Activated T-helper 2 cell treated with anti-CD3 and anti-CD28 coated beads, Interferon-gamma antibody, Interleukin-2, Interleukin-4, amounts not matched to agents 10 μg/mL and 5 μg/mL and 100 μg/mL, durations not matched to agents 14 hours and 24 hours and 36 hours (primary cell): ENCODE results near the gene SPTBN5. TPM values are rescaled to one million over a fixed set of nuclear protein-coding genes. Genes with fewer than 3 reads are reported as not detected.

Experiments used
- DNase-seq: peaks from one replicate; pipeline ENCODE4 v3.0.0; 2021; ENCODE audit warnings: low spot score
- H3K27ac Mint-ChIP-seq: one replicate; pipeline ENCODE4 v1.8.0; 2021; ENCODE audit warnings: mixed read lengths
- H3K27me3 Mint-ChIP-seq: one replicate; pipeline ENCODE4 v1.8.0; 2021; ENCODE audit warnings: low read depth, mixed read lengths
- H3K36me3 Mint-ChIP-seq: one replicate; pipeline ENCODE4 v1.8.0; 2021; ENCODE audit warnings: low read depth, mixed read lengths
- H3K4me1 Mint-ChIP-seq: one replicate; pipeline ENCODE4 v1.8.0; 2021; ENCODE audit warnings: low read depth, mixed read lengths
- H3K4me3 Mint-ChIP-seq: one replicate; pipeline ENCODE4 v1.8.0; 2021; ENCODE audit warnings: low read depth, mild to moderate bottlenecking, moderate library complexity, mixed read lengths
- H3K9me3 Mint-ChIP-seq: one replicate; pipeline ENCODE4 v1.8.0; 2021; ENCODE audit warnings: mixed read lengths
- intact Hi-C: fragments of 100-400 bp; cut with micrococcal nuclease; formaldehyde crosslinking; loops from one replicate; pipeline ENCODE4 v1.15.1; 2023
- total RNA-seq: library from RNA; stranded (reverse); gene quantifications from 2 replicates; pipeline ENCODE4 v1.2.3, GENCODE V29; 2022

The SPTBN5 gene
- total RNA-seq, 1 donor from 2014 or later = 0.41 TPM

GRCh38 chr15:41849861-41850260, 44.0 kb downstream of the SPTBN5 start:
- DNase-seq = no peak
- H3K27ac Mint-ChIP-seq = no peak overlapping the region
- no peaks in the 10 kb centered on the region for H3K27me3 Mint-ChIP-seq
- no peak overlapping the region for H3K4me3 Mint-ChIP-seq
- peaks cover 11% of the 10 kb centered on the region for H3K36me3 Mint-ChIP-seq
- H3K9me3 Mint-ChIP-seq = no peaks in the 10 kb centered on the region
- intact Hi-C loops = no loop called here
- H3K4me1 Mint-ChIP-seq = peaks cover 6% of the 10 kb centered on the region

GRCh38 chr15:41849204-41849603, 44.6 kb downstream of the SPTBN5 start:
- DNase-seq = no peak
- peak overlapping the region; percentile 42 for H3K27ac Mint-ChIP-seq
- H3K36me3 Mint-ChIP-seq = peaks cover 11% of the 10 kb centered on the region
- no peaks in the 10 kb centered on the region for H3K9me3 Mint-ChIP-seq
- H3K27me3 Mint-ChIP-seq = no peaks in the 10 kb centered on the region
- peaks cover 6% of the 10 kb centered on the region for H3K4me1 Mint-ChIP-seq
- no peak overlapping the region for H3K4me3 Mint-ChIP-seq
- intact Hi-C loops = no loop called here

- Mint-ChIP-seq H3K4me3 (no peak overlapping the region), H3K4me1 (peaks cover 6% of the 10 kb centered on the region), H3K9me3 (no peaks in the 10 kb centered on the region), H3K36me3 (peaks cover 11% of the 10 kb centered on the region), H3K27ac (no peak overlapping the region), H3K27me3 (no peaks in the 10 kb centered on the region)
- DNase-seq = no peak
- intact Hi-C loops = no loop called here
These were observed 45.2 kb downstream of the SPTBN5 start for GRCh38 chr15:41848631-41849030.

- no peaks in the 10 kb centered on the region for H3K27me3 Mint-ChIP-seq
- no peak overlapping the region for H3K4me3 Mint-ChIP-seq
- peaks cover 6% of the 10 kb centered on the region for H3K4me1 Mint-ChIP-seq
- peaks cover 11% of the 10 kb centered on the region for H3K36me3 Mint-ChIP-seq
- H3K9me3 Mint-ChIP-seq = no peaks in the 10 kb centered on the region
- no peak overlapping the region for H3K27ac Mint-ChIP-seq
- no peak for DNase-seq
- intact Hi-C loops = no loop called here
These were observed 45.9 kb downstream of the SPTBN5 start for GRCh38 chr15:41847981-41848380.

GRCh38 chr15:41847206-41847605, 46.6 kb downstream of the SPTBN5 start:
- Mint-ChIP-seq H3K27me3 (no peaks in the 10 kb centered on the region), H3K36me3 (peaks cover 11% of the 10 kb centered on the region), H3K4me3 (no peak overlapping the region), H3K4me1 (peaks cover 6% of the 10 kb centered on the region), H3K27ac (no peak overlapping the region), H3K9me3 (no peaks in the 10 kb centered on the region)
- intact Hi-C loops = no loop called here
- no peak for DNase-seq

GRCh38 chr15:41844814-41845213, 49.0 kb downstream of the SPTBN5 start:
- no peak for DNase-seq
- intact Hi-C loops = no loop called here
- Mint-ChIP-seq H3K9me3 (no peaks in the 10 kb centered on the region), H3K27ac (no peak overlapping the region), H3K36me3 (peaks cover 11% of the 10 kb centered on the region), H3K4me1 (peaks cover 6% of the 10 kb centered on the region), H3K27me3 (no peaks in the 10 kb centered on the region), H3K4me3 (no peak overlapping the region)

- intact Hi-C loops = no loop called here
- Mint-ChIP-seq H3K27me3 (no peaks in the 10 kb centered on the region), H3K9me3 (no peaks in the 10 kb centered on the region), H3K4me3 (no peak overlapping the region), H3K27ac (no peak overlapping the region), H3K36me3 (peaks cover 11% of the 10 kb centered on the region), H3K4me1 (peaks cover 4% of the 10 kb centered on the region)
- no peak for DNase-seq
These were observed 50.3 kb downstream of the SPTBN5 start for GRCh38 chr15:41843571-41843970.

GRCh38 chr15:41842229-41842628, 51.6 kb downstream of the SPTBN5 start:
- Mint-ChIP-seq H3K9me3 (no peaks in the 10 kb centered on the region), H3K27me3 (no peaks in the 10 kb centered on the region), H3K27ac (no peak overlapping the region), H3K4me1 (no peaks in the 10 kb centered on the region), H3K4me3 (no peak overlapping the region), H3K36me3 (peaks cover 8% of the 10 kb centered on the region)
- DNase-seq = no peak
- intact Hi-C loops = no loop called here

GRCh38 chr15:41841131-41841530, 52.7 kb downstream of the SPTBN5 start:
- no peaks in the 10 kb centered on the region for H3K9me3 Mint-ChIP-seq
- peaks cover 6% of the 10 kb centered on the region for H3K36me3 Mint-ChIP-seq
- no peaks in the 10 kb centered on the region for H3K4me1 Mint-ChIP-seq
- no peak overlapping the region for H3K4me3 Mint-ChIP-seq
- no peaks in the 10 kb centered on the region for H3K27me3 Mint-ChIP-seq
- intact Hi-C loops = no loop called here
- DNase-seq = no peak
- no peak overlapping the region for H3K27ac Mint-ChIP-seq

- Mint-ChIP-seq H3K27me3 (no peaks in the 10 kb centered on the region), H3K36me3 (peaks cover 5% of the 10 kb centered on the region), H3K4me3 (no peak overlapping the region), H3K4me1 (no peaks in the 10 kb centered on the region), H3K27ac (no peak overlapping the region), H3K9me3 (no peaks in the 10 kb centered on the region)
- DNase-seq = no peak
- intact Hi-C loops = no loop called here
These were observed 53.2 kb downstream of the SPTBN5 start for GRCh38 chr15:41840673-41841072.

GRCh38 chr15:41839781-41840491, 53.9 kb downstream of the SPTBN5 start:
- peaks cover 5% of the 10 kb centered on the region for H3K36me3 Mint-ChIP-seq
- no peak overlapping the region for H3K27ac Mint-ChIP-seq
- no peak for DNase-seq
- intact Hi-C loops = no loop called here
- no peak overlapping the region for H3K4me3 Mint-ChIP-seq
- no peaks in the 10 kb centered on the region for H3K27me3 Mint-ChIP-seq
- H3K4me1 Mint-ChIP-seq = no peaks in the 10 kb centered on the region
- no peaks in the 10 kb centered on the region for H3K9me3 Mint-ChIP-seq

- Mint-ChIP-seq H3K9me3 (no peaks in the 10 kb centered on the region), H3K4me3 (no peak within 1 kb of the TSS), H3K27me3 (no peaks in the 10 kb centered on the region), H3K27ac (no peak within 1 kb of the TSS), H3K36me3 (peaks cover 8% of the 10 kb centered on the region), H3K4me1 (peaks cover 6% of the 10 kb centered on the region)
- DNase-seq = no peak
- intact Hi-C loops = no loop called here
These were observed 55.4 kb downstream of the SPTBN5 start, which contains the start of gene PLA2G4B for GRCh38 chr15:41838400-41838897. Gene PLA2G4B, plus strand, starts transcription at chr15:41838847. Its CDS starts 67 bp downstream, at chr15:41838914.

- Mint-ChIP-seq H3K4me3 (no peak overlapping the region), H3K36me3 (peaks cover 20% of the 10 kb centered on the region), H3K9me3 (no peaks in the 10 kb centered on the region), H3K4me1 (peaks cover 18% of the 10 kb centered on the region), H3K27me3 (no peaks in the 10 kb centered on the region), H3K27ac (no peak overlapping the region)
- DNase-seq = no peak
- intact Hi-C loops = no loop called here
These were observed 57.0 kb downstream of the SPTBN5 start for GRCh38 chr15:41836713-41837454.
